ENCODE results near the gene UPF3A. TPM values are rescaled to one million over a fixed set of nuclear protein-coding genes. Genes with fewer than 3 reads are reported as not detected.

The UPF3A gene
- polyA plus RNA-seq, 4 donors: 86.3 to 120 (median 98.8) TPM

GRCh38 chr13:114303700-114304327, 22.4 kb downstream of the UPF3A start:
- no peak for DNase-seq (ENCODE audit: low read depth in 4 of 4, low spot score in 3 of 4)

DNA sequence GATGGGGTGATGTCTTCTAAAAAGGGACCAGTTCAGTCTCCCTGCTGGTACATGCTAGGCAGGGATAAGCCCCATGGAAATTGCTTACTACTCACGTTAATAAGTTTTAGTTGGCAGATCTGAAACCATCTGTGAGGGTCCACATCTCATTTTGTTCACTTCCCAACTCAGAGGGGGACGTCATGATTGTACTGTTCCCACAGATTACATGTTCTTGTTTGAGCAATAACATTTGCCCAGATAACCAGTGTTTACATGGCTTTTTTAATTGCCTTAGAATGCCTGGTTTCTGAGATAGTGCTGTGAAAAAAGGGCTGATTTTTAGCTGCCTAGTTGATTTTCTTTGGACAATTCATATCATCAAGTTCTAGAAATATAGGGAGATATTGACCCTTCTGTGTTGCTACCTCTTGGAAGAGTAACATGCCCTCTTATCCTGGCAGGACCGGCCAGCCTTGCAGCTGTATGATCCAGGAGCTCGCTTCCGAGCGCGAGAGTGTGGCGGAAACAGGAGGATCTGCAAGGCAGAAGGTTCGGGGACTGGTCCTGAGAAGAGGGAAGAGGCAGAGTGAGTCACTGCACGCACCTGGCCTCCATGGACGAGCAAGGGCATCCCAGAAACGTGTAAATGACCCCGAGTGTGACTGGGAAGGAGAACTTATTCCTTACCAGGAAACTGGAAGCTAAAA, 23.1 kb downstream of the UPF3A start:
- no peak for DNase-seq (ENCODE audit: low read depth in 4 of 4, low spot score in 3 of 4)

DNA sequence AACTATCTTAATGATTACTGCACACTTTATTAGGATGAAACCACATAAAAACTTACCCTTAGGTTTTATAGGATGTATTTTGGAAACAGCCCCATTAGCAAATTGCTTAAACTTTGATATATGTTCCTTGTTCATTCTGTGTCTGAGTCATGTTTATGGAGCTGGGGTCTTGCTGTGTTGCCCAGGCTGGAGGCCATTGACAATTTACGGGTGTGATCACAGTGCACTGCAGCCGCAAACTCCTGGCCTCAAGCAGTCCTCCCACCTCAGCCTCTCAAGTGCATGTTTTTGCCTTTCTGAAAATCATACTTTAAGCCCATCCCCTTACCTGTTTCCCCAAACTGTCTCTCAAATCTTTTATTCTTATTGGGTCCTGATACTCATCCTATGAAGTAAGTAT, 27.7 kb downstream of the UPF3A start:
- DNase-seq (ENCODE audit: low read depth in 4 of 4, low spot score in 3 of 4): no peak

DNA sequence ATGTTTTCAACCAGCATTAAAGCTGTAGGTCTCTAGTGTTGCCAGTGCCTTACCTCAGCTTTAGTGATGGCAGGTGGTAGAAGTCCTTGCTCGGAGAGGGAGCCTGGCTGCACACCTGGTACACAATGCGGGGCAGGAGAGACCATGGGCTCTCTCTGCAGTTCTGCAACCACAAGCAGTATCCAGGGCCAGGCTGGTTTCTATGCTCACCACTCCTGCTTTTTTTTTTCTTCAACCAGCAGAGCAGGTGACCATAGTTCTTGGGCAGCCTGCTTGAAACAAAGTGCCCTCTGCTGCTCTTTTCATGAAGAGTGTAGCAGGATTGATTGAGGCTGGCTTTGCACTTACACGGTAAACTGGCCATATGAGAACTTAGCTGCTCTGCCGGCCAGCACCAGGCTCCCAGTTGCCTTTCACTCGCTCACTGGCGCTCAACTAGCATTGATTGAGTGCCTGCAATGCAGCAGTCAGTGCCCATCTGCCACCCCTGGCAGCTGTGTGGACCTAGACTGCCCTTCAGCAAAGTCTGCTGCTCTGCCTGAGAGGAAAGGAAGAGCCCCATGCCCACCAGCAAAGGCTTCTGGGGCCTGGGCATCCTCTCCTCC, 28.5 kb downstream of the UPF3A start:
- no peak for DNase-seq (ENCODE audit: low read depth in 4 of 4, low spot score in 3 of 4)

DNA sequence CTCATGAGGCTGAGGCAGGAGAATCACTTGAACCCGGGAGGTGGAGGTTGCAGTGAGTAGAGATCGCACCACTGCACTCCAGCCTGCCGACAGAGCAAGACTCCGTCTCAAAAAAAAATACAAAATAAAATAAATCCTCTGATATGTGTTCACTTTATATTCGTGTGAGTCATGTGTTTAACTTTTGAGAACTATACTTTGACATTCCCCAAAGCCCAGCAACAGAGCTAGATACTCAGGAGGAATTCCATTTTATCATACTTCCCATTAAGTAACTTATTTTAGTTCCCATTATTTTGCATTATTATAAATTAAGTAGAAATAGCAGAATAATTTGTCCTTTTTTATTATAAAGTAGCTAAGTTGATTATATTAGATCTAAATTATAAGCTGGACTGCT, 29.6 kb downstream of the UPF3A start:
- no peak for DNase-seq (ENCODE audit: low read depth in 4 of 4, low spot score in 3 of 4)

- DNase-seq (ENCODE audit: low read depth in 4 of 4, low spot score in 3 of 4): no peak
These were observed 30.0 kb downstream of the UPF3A start for GRCh38 chr13:114311387-114311786.

DNA sequence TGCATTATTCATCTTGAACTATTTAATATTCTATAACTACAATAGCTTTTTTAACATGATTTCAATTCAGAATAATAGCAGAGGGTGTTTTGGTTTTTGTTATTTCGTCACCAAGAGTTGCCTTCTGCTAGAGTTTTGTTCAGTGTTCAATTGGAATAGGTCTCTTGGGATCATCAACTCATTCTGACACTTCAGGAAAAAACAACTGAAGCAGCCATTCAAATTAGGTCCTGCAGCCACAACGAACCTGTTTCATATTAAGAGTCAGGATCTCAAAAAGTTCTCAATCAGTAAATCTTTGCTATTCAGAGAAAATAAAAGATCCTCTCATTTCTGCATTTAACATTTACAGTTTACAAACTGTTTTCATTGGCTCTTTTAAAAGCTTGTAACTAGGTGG, 30.5 kb downstream of the UPF3A start:
- no peak for DNase-seq (ENCODE audit: low read depth in 4 of 4, low spot score in 3 of 4)

GRCh38 chr13:114313061-114313860, 31.9 kb downstream of the UPF3A start:
- no peak for DNase-seq (ENCODE audit: low read depth in 4 of 4, low spot score in 3 of 4)

- DNase-seq (ENCODE audit: low read depth in 4 of 4, low spot score in 3 of 4): peak; percentile 86 to 92 (median 88)
These were observed 32.9 kb downstream of the UPF3A start, which contains the start of gene CHAMP1 for GRCh38 chr13:114314074-114314912. TSS of gene CHAMP1 (plus strand) at chr13:114314503. CDS start at chr13:114323843, 9,340 bp downstream.

DNA sequence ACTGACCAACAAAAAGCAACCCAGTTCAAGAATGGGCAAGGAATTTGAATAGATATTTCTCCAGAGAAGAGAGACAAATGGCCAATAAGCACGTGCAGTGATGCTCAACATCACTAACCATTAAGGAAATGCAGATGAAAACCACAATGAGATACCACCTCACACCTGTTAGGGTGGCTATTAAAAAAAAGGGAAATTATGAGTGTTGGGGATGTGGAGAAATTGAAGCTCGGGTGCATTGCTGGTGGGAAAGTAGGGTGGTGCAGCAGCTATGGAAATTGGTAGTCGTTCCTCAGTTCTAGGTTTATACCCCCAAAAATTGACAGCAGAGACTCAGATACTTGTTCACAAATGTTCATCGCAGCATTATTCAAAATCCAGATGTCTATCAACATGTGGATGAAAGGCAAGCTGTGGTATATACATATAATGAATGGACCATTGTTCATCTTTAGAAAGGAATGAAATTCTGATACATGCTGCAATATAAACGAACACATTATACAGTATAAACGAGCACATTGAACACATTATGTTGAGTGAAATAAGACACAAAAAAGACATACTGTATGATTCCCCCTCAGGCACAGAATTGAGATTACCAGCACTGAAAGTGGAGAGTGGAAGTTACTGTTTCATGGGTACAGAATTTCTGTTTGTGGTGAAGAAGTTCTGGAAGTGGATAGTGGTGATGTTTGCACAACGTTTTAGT, 33.8 kb downstream of the UPF3A start:
- no peak for DNase-seq (ENCODE audit: low read depth in 4 of 4, low spot score in 3 of 4)

DNA sequence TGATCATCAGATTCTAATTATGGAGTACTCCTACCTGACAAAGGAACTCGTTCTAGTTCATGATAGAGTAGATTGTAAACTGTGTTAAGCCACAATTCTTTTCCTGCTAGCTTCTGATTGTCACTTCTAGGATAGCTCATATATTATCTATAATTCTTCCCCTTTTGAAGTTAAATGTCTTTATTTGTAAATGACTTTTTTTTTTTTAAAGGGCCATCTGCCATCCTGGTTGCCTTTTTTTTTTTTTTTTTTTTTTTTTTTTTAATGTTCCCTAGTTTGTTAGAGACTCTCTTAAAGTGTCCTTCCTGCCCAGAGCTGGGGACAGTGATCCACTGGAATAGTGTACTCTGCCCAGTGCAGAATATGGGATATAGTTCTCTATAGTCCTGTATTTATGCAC, 37.2 kb downstream of the UPF3A start:
- DNase-seq (ENCODE audit: low read depth in 4 of 4, low spot score in 3 of 4): no peak

- no peak for DNase-seq (ENCODE audit: low read depth in 4 of 4, low spot score in 3 of 4)
These were observed 38.1 kb downstream of the UPF3A start for GRCh38 chr13:114319441-114319913.

GRCh38 chr13:114320065-114320464, 38.7 kb downstream of the UPF3A start:
- no peak for DNase-seq (ENCODE audit: low read depth in 4 of 4, low spot score in 3 of 4)

DNA sequence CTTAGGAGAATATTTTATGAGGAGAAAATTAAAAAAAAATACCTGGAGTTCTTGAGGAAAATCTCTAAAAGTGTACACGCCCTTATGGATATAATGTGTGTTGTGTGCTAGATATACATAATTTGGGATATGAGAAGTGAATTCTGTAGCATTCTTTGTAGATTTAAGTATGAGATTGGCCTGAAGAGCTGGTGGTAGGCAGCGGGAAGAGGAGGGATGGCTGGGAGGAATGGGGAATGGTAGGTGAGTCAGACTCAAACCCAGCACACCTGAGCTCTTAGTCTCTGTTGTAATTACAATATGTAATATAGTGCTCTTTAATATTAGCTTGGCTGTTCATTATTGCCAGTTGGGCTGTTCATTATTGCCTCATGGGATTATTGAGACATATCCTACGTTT, 39.9 kb downstream of the UPF3A start:
- DNase-seq (ENCODE audit: low read depth in 4 of 4, low spot score in 3 of 4): no peak

DNA sequence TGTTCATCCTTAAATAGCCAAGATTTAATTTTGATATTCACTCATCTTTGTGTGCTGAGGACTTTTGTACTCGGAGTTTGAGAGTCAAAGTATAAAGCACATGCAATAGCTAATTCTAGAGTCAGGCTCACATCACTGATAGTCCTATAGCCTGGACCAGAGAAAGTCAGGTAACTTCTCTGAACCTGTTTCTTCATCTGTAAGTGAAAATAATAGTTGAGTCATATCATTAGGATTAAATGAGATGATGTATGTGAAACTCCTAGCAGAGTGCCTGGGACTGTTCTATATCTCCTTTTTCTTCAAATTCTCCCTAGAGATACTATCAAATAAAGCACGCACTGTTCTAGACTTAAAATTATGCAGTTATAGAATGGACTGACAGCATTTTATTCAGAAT, 41.9 kb downstream of the UPF3A start:
- no peak for DNase-seq (ENCODE audit: low read depth in 4 of 4, low spot score in 3 of 4)

DNA sequence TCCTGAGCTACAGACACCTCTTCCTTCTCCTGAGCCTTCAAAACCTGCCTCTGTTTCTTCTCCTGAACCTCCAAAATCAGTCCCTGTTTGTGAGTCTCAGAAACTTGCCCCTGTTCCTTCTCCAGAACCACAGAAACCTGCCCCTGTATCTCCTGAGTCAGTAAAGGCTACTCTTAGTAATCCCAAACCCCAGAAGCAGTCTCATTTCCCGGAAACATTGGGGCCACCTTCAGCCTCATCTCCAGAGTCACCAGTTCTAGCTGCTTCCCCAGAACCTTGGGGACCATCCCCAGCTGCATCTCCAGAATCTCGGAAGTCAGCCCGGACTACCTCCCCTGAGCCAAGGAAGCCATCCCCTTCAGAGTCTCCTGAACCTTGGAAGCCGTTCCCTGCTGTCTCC, 42.9 kb downstream of the UPF3A start:
- DNase-seq (ENCODE audit: low read depth in 4 of 4, low spot score in 3 of 4): no peak

DNA sequence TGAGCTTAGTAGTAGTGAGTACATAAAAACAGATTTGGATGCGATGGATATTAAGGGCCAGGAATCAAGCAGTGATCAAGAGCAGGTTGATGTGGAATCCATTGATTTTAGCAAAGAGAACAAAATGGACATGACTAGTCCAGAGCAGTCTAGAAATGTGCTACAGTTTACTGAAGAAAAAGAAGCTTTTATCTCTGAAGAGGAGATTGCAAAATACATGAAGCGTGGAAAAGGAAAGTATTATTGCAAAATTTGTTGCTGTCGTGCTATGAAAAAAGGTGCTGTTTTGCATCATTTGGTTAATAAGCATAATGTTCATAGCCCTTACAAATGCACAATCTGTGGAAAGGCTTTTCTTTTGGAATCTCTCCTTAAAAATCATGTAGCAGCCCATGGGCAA, 44.3 kb downstream of the UPF3A start:
- DNase-seq (ENCODE audit: low read depth in 4 of 4, low spot score in 3 of 4): no peak

- no peak for DNase-seq (ENCODE audit: low read depth in 4 of 4, low spot score in 3 of 4)
These were observed 46.6 kb downstream of the UPF3A start for GRCh38 chr13:114328034-114328433.

DNA sequence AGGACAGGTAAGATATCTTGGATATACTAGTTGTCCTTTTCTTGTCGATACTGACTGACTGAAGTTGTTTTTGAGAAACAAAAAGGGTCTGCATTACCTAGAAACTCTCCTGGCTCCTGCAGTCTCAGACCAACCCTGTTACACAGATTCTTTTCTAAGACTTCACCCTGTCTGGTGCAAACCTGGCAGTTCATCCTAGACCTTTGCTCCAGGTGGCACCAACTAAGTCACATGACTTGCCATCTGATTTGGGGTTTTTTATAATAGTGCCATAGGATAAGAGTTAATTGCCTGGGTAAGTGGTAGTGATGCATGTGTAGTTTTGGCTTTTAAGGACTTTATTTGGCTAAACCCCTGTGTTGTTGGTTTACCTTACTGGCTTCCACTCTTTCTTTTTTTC, 47.2 kb downstream of the UPF3A start:
- DNase-seq (ENCODE audit: low read depth in 4 of 4, low spot score in 3 of 4): no peak

DNA sequence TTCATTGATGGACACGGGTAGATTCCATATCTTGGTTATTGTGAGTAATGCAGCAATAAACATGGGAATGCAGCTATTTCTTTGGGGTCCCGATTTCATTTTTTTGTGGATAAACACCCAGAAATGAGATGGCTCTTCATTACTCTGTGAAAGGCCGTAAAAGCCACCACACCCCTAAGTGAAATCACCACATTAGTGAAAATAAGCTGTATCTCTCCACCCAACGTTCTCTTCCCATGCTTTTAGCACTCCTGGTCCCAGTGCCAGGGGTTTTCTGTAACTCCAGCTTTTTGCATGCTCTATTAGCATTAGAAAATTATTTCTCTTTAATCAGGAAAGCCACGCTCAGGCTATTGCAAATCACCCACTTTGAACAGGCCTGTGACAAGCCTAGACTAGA, 48.7 kb downstream of the UPF3A start:
- DNase-seq (ENCODE audit: low read depth in 4 of 4, low spot score in 3 of 4): no peak
